Kidney (tissue), 14 donors: ENCODE data around the gene MDFI. TPM values are rescaled to one million over a fixed set of nuclear protein-coding genes. Genes with fewer than 3 reads are reported as not detected.
A peak's percentile ranks its signal among the peaks of the same experiment; 100 is the strongest.

Experiments used
- DNase-seq, 5 donors: peaks; one replicate each; pipeline ENCODE4 v3.0.0-alpha.2; 2013 to 2020
- FAIRE-seq: peaks from 2 replicates; lab custom pipeline; 2012; peaks lifted over from hg19 to GRCh38; lab: Jason Lieb, UNC
- H3K27ac ChIP-seq, 2 donors: one replicate each; pipeline ENCODE4 v1.7.0; 2013; ENCODE audit warnings: low read depth in 2 of 2, low read length in 2 of 2, inconsistent platforms in 1 of 2
- H3K27me3 ChIP-seq: one replicate; pipeline ENCODE4 v1.7.1; 2013; ENCODE audit warnings: low read length, inconsistent platforms; ENCODE audit not compliant: control insufficient read depth, insufficient read depth
- H3K36me3 ChIP-seq, 3 donors: one replicate each; pipeline versions ENCODE4 v1.7.0 to v1.7.1; 2013; ENCODE audit warnings: low read length in 3 of 3, control low read depth in 1 of 3, inconsistent platforms in 1 of 3; ENCODE audit not compliant: insufficient read depth in 3 of 3, control insufficient read depth in 2 of 3
- H3K4me1 ChIP-seq, 3 donors: one replicate each; pipeline versions ENCODE4 v1.7.0 to v1.7.1; 2013; ENCODE audit warnings: low read length in 3 of 3, inconsistent platforms in 1 of 3, low read depth in 1 of 3; ENCODE audit not compliant: control insufficient read depth in 2 of 3, insufficient read depth in 2 of 3
- H3K4me3 ChIP-seq, 3 donors: one replicate each; pipeline versions ENCODE4 v1.7.0 to v1.8.1; 2013; ENCODE audit warnings: low read length in 3 of 3, control low read depth in 1 of 3, inconsistent platforms in 1 of 3
- H3K9ac ChIP-seq, 3 donors: one replicate each; pipeline versions ENCODE4 v1.7.0 to v1.7.1; 2013; ENCODE audit warnings: low read length in 3 of 3, control low read depth in 1 of 3, inconsistent platforms in 1 of 3
- H3K9me3 ChIP-seq, 3 donors: one replicate each; pipeline versions ENCODE4 v1.7.0 to v1.7.1; 2013; ENCODE audit warnings: low read length in 3 of 3, control low read depth in 1 of 3, inconsistent platforms in 1 of 3; ENCODE audit not compliant: control insufficient read depth in 2 of 3, insufficient read depth in 1 of 3
- CTCF ChIP-seq: IDR thresholded peaks from 3 replicates; pipeline ENCODE4 v1.5.1; 2012; ENCODE audit warnings: mild to moderate bottlenecking, moderate library complexity, borderline replicate concordance; ENCODE audit not compliant: insufficient read depth; ENCODE audit errors: extremely low read depth
- intact Hi-C: fragments of 100-400 bp; cut with DNase I; formaldehyde crosslinking; loops from one replicate; pipeline ENCODE4 v1.11.1; 2022
- polyA plus RNA-seq: library from polyadenylated mRNA; stranded (reverse); fragments of 350-450 nt; fragmentation: Illumina TruSeq; extraction: RNeasy Lipid Tissue Mini Kit (QIAGEN cat#74804); gene quantifications from one replicate; pipeline ENCODE4 v1.2.3, GENCODE V29; 2014; ENCODE audit warnings: low read depth, low replicate concordance; ENCODE audit not compliant: insufficient read depth
- total RNA-seq: library from RNA; stranded (reverse); fragmentation: NEBNext Ultra II Directional; extraction: Animal tissue kit (Norgen Biotek cat#: 25700); gene quantifications from one replicate; pipeline ENCODE4 v1.2.1, GENCODE V29; 2021
- donor health status: control.
- donor health status: control.
- donor health status: control.
- donor health status: control.
- donor health status: control.
- donor health status: DM: yes; HTN: yes; CAD: no.
- donor health status: Normal renal cell carcinoma (clear cell type).

MDFI gene
- total and polyA plus RNA-seq, 2 donors from 2014 or later: 2.3 to 16.9 TPM

GRCh38 chr6:41601248-41601549, 37.1 kb upstream of the MDFI start:
- intact Hi-C loops: loop anchor here (5.0 kb wide), 1 partner anchor 81 kb away; no protein-coding TSS in a partner anchor
- H3K9ac ChIP-seq: no peak overlapping the region
- H3K27ac ChIP-seq: no peak overlapping the region
- no peaks in the 10 kb centered on the region for H3K4me1 ChIP-seq
- no peaks in the 10 kb centered on the region for H3K9me3 ChIP-seq
- H3K4me3 ChIP-seq: no peak overlapping the region
- FAIRE-seq (no peak), DNase-seq (no peak)
- H3K36me3 ChIP-seq: peaks cover 0 to 7% (median 3%) of the 10 kb centered on the region in 3 donors
- no peak for TF ChIP-seq CTCF
- no peaks in the 10 kb centered on the region for H3K27me3 ChIP-seq

GRCh38 chr6:41602422-41602743, 35.9 kb upstream of the MDFI start:
- DNase-seq (no peak), FAIRE-seq (no peak)
- Histone ChIP-seq H3K27me3 (no peaks in the 10 kb centered on the region), H3K9me3 (no peaks in the 10 kb centered on the region), H3K4me1 (no peaks in the 10 kb centered on the region), H3K9ac (no peak overlapping the region), H3K36me3 (no peaks in the 10 kb centered on the region), H3K27ac (no peak overlapping the region), H3K4me3 (no peak overlapping the region)
- TF ChIP-seq CTCF: no peak
- intact Hi-C loops: loop anchor here (5.0 kb wide), 1 partner anchor 80 kb away; no protein-coding TSS in a partner anchor

GRCh38 chr6:41602864-41603608, 35.2 kb upstream of the MDFI start:
- FAIRE-seq (no peak), DNase-seq (peak; percentile 89 to 97 (median 92))
- peak overlapping the region in 2 of 3 donors; percentile 18 to 28 for H3K4me3 ChIP-seq
- H3K27ac ChIP-seq: no peak overlapping the region
- peak overlapping the region in 1 of 3 donors; percentile 12 for H3K9ac ChIP-seq
- no peaks in the 10 kb centered on the region for H3K27me3 ChIP-seq
- intact Hi-C loops: loop anchor here (5.0 kb wide), 1 partner anchor 79 kb away; no protein-coding TSS in a partner anchor
- H3K9me3 ChIP-seq: no peaks in the 10 kb centered on the region
- H3K36me3 ChIP-seq: no peaks in the 10 kb centered on the region
- TF ChIP-seq CTCF: peak; percentile 91
- H3K4me1 ChIP-seq: no peaks in the 10 kb centered on the region
